Endothelial cell of hepatic sinusoid (primary cell): ENCODE data around the gene GALNT9.

Source experiments
- in situ Hi-C: cut with HindIII; loops from 2 replicates; pipeline ENCODE4 v1.10.0; 2017; ENCODE audit warnings: low sequenced_read_pairs

The GALNT9 gene

DNA sequence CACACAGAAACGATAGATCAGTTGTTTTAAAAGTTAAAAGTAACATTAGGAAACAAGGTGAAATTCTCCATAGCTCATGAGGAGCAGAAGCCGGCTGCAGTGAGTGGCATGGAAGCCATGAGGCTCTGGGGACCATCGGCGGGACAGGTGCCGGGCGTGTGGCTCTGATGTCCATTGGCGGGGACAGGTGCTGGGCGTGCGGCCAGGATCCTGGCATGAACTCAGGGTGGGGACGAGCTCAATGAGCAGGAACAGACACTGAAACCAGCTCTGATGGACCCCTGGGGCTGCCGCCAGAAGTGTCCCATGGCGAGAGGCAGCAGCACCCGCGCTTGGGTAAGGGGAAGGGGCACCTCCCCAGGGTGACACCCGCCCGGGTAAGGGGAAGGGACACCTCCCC is 110.1 kb downstream of the GALNT9 start:
- in situ Hi-C loops = no loop called here

GRCh38 chr12:132218915-132219314 is 110.5 kb downstream of the GALNT9 start:
- in situ Hi-C loops = no loop called here

DNA sequence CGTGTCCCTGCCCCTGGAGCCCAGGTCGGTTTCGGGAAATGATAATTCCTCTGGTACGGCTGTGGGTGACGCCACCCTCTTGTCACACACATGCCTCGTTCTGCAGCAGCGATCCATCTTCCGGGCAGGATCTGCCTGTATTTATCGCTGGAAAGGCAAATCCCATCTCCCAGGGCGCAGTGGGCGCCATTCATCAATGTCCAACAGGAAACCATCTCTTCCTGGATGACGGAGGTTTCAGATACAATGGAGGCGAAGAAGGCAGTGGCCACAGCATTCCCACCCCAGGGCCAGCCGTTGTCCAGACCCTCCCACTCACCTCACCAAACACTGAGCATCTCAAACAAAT is 110.9 kb downstream of the GALNT9 start:
- in situ Hi-C loops = no loop called here

GRCh38 chr12:132217800-132218526 is 111.4 kb downstream of the GALNT9 start:
- in situ Hi-C loops = no loop called here

DNA sequence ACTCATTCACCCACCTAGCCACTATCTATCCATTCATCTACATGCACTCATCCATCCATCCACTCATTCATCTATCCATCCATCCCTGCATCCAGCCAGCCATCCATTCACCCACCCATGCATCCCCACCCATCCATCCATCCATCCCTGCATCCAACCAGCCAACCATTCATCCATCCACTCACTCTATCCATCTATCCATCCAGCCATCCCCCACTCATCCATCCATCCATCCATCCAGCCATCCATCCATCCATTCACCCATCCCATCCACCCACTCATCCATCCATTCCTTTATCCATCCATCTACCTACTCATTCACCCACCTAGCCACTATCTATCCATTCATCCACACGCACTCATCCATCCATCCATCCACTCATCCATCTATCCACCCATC is 112.0 kb downstream of the GALNT9 start:
- in situ Hi-C loops = no loop called here

GRCh38 chr12:132216354-132216987 is 112.9 kb downstream of the GALNT9 start:
- in situ Hi-C loops = no loop called here

DNA sequence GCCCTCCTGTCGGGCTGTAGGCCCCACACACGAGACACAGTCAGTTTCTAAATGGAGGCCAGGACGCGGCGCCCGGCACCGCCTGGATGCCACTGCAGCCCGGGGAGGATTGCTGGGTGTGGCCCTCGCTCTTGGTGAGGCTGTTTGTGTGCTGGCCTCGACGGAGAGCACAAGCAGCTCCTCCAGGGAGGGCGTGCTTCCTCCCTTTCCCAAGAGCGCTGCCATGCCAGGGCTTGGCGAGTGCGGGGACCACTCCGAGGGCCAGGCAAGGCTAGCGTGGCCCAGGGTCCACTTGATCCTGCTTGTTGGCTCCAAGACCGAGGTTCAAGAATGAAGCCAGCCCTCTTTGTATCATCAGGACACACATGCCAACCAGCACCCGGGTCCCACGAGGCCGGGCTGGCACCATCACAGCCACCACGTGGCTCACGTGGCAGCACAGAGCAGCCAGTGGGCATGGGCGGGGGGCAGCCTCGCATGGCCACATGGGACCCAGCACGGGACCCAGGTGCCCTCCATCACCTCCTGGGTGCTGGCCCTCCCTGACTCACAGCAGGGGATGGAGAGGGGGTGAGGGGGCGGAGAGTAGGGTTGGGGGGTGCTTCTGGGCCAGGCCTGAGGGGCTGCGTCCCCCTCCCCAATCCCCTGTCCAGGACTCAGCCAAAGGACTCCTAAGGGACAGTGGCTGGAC is 113.9 kb downstream of the GALNT9 start:
- in situ Hi-C loops = no loop called here

GRCh38 chr12:132214891-132215290 is 114.5 kb downstream of the GALNT9 start:
- in situ Hi-C loops = no loop called here

DNA sequence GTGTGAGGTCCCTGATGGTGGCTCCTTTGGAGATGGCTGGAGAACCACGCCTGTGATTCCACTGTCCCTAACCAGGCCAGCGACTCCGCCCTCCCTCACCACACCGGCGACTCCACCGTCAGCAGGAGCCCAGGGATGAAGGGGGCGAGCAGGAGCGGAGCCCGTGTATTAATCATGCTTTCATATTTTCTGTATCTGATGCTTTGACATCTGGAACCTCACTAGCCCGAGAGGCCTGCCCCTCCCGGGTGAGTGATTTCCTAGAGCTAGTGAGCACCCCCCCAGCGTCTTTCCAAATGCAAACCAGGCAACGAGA is 115.3 kb downstream of the GALNT9 start:
- in situ Hi-C loops = no loop called here

- in situ Hi-C loops = no loop called here
These were observed 115.8 kb downstream of the GALNT9 start for GRCh38 chr12:132213359-132214160.

GRCh38 chr12:132211816-132212215 is 117.6 kb downstream of the GALNT9 start:
- in situ Hi-C loops = no loop called here

DNA sequence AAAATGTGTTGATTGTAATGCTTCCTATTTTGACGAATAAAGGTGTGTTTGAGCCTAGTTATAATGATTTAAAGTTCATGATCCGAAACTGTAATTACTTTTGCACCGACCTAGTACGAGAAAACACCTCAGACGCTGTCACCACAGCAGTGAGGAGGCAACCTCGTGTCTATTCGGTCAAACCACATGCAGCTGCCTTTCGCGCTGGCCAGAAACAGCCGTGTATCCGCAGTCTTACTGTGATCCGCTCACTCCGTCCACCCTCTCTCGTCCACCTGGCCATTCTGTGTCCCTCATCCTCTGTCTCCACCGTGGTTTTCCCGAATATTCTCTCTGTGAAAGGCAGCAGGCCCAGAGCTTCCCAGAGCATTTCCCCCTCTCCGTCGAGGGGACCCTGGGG is 118.1 kb downstream of the GALNT9 start:
- in situ Hi-C loops = no loop called here

DNA sequence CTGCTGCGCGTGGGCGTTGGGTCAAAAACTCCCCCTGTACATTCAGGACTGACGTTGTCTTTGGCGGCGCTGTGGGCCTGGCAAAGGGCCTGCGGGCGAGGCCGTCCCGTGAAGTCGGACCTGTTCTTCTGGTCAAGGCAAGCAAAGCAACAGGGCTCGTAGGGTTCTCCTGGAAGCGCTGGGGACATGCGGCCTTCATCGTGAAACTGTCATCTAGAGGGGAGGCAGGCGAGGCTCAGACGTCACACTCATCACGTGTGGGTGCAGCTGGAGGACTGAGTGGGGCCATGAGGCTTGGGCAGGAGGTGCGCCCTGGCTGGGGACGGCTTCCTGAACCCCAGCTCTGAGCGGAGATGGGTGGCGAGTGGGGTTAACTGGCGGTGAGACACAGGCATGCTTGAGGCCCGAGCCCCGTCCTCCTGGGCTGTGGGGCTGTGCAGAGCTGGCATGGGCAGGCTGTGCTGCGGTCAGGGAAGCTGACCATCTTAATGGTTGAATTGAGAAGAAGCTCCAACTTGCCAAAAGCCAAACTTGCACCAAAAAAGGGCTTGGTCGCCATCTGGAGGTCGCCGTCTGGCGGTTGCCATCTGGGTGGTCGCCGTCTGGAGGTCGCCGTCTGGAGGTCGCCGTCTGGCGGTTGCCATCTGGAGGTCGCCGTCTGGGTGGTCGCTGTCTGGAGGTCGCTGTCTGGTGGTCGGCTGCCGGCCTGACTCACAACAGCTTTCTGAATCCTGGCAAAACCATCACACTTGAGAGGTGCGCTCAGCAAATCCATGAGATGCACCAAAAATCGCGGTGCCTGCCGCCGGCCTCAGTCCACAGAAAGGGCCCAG is 119.0 kb downstream of the GALNT9 start:
- in situ Hi-C loops = no loop called here

DNA sequence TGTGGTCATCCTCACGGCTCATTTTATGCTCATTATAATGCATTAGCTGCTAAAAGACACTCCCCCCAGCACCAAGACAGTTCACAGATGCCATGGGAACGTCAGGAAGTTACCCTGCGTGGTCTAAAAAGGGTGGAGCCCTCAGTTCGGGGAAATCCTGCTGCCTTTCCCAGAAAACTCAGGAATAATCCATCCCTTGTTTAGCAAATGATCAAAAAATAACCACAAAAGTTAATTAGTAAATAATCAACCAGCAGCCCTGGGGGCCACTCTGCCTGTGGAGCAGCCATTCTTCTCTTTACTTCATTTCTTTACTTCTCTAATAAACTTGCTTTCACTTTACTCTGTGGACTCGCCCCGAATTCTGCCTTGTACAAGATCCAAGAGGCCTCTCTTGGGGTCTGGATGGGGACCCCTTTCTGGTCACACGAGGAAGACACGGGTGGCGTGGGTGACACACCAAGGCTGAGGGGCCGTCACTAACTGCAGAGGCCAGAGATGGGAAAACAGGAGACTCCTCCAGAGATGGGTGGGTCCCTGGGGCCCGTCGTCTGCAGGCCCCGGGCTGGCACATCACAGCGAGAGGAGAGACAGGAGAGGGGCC is 119.7 kb downstream of the GALNT9 start:
- in situ Hi-C loops = no loop called here

DNA sequence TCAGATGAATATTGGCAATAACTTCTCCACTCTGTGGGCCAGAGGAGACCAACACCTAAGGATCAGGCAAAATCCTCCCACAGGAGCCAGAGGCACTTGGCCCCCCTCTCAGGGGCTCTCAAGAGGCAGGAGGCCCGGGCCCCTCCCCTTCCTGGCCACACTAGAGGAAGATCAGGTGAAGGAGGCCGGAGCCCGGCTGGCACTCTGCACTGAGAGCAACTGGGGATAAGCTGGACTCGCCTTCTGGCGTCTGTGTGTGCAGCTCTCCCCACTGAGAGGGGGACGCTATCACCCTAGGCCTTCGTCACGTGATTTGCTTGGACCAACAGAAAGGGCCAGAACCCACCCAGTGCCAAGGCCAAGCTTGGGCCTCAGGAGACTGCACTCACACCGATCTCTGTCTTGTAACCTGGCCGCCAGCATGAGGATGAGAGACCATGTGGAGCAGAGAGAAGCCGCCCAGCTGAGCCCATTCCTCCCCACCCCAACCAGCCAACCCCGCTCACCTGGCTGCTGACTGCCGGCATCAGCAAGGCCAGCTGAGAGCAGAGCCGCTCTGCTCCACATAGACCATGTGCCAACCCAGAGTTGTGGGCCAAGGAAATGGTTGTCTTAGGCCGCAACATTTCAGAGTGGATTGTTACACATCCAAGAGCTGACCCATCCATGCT is 121.1 kb downstream of the GALNT9 start:
- in situ Hi-C loops = no loop called here

DNA sequence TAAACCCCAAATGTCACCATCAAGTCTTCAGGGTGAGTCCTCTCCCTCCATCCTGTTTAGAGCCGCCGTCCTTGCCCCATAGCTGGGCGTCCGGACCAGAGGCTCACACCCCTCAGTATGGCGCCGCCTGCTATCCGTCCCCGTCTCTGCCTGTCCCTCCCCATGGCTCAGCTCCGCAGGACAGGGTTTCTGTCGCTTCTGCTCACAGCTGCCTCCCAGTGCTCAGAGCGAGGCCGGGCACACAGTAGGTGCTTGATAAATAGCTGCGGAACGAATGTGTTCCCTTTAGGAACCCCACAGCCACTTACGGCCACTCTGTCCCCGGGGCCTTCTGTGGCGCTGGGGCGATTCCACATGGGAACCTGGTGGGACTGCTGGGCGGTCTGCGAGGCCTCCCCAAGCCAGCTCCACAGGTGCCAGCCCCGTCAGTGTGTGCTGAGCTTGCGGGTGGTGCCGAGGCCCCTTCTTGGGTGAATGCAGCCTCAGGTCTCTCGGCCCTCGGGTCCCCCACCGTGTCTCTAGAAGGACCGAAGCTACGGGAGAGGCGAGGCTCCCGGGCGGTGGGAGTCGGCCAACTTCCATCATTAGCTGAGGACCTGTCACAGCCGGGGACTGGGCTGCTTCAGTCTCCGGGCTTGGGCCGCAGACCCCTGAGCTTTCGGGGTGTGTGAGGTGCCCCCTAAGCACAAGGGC is 122.2 kb downstream of the GALNT9 start:
- in situ Hi-C loops = no loop called here

DNA sequence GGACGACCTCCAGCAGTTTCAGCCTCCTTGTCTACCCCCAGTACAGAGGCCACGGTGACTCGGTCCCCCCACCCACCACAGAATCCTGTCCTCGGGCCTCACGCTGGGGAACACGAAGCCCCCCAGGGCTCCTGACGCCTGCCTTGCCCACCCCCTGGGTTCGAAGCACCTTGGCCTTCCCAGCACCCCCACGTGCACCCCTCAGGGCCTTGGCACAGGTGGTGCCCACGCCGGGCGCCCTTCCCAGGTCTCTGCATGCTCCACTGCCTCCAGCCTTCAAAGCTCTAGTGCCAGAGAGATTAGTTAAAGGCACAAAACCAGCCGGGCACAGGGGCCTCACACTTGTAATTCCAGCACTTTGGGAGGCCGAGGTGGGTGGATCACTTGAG is 123.3 kb downstream of the GALNT9 start:
- in situ Hi-C loops = no loop called here

DNA sequence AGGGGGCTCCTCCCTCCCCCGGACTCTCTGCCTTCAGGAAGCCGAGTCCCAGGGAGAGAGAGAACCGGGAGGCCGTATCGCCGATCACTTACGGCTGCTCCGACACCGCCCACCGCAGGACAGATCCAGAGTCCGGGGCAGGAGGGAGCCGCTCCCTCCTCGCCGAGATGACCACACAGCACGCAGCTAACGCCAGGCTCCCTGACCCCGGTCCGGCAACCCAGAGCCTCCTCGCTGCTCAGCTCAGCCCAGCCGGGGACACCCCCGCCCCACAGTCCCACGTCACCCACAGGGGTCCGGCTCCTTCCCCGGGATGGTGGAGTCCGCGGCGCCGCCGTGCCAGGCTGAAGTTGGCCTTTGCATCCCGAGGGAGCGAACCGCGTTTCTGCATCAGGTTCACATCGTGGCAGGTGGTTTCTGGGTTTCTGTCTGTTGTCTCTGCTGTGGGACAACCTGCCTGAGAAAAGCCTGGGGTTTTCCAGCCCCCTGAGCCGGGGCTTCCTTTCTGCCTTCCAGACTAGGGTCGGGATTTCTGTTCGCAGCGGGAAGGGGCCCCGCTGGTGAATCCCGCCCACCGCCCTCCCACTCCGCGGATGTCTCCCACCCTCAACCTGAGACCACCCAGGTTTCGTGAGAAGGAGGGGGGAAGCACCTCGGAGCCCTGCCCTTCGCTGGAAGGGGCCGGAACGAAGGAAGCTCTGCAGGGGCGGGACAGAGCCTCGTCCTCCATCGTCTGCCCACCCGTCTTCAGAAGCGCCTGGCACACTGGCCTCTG is 123.9 kb downstream of the GALNT9 start:
- in situ Hi-C loops = no loop called here
